K562 (cell line): ENCODE results near the gene BACH1. TPM values are rescaled to one million over a fixed set of nuclear protein-coding genes. Genes with fewer than 3 reads are reported as not detected.

ENCODE experiments used
- ATAC-seq: fragments of 200-7000 bp; cut with Tn5 transposase; 3 replicates; pipeline ENCODE4 v1.9.1; 2020; ENCODE audit warnings: moderate library complexity
- BruUV-seq: library from RNA; stranded (reverse); fragments of 400-500 nt; replicated peaks from 2 replicates; lab custom pipeline; 2021; lab: Mats Ljungman, UMichigan
- CTCF ChIA-PET: fragments of 300-600 bp; formaldehyde crosslinking; extraction: SDS; loops from one replicate; lab custom pipeline; 2021; ENCODE audit warnings: low intra/inter-chr PET ratio; lab: Yijun Ruan, JAX
- POLR2A ChIA-PET: fragments of 300-600, 350-650 bp; sonication (Branson Sonifier 250); formaldehyde crosslinking; extraction: SDS; loops from one replicate; lab custom pipeline; 2021; ENCODE audit warnings: antibody characterized with exemption, inconsistent platforms; lab: Yijun Ruan, JAX
- DNase-seq, 4 experiments: peaks; one replicate each; pipeline versions ENCODE4 v3.0.0 to v3.0.0-alpha.2; 2011 to 2018; ENCODE audit warnings: low spot score in 3 of 4, mixed read lengths in 3 of 4; ENCODE audit errors: extremely low read depth in 1 of 4
- FAIRE-seq: peaks from 2 replicates; lab custom pipeline; 2011; peaks lifted over from hg19 to GRCh38; lab: Jason Lieb, UNC
- H2AFZ ChIP-seq: 2 replicates; pipeline ENCODE4 v1.6.0; 2011; ENCODE audit warnings: low read depth, low read length, control low read depth, inconsistent platforms
- H3K27ac ChIP-seq: fragments of 200-600 bp; 3 replicates; pipeline ENCODE4 v1.8.0; 2011; ENCODE audit warnings: low read depth, mild to moderate bottlenecking, control low read depth, inconsistent platforms, low read length, moderate library complexity, mixed read lengths; ENCODE audit errors: extremely low read depth
- H3K27me3 ChIP-seq, 2 experiments: fragments of 300-600 bp in 1 of 2; 2 replicates in 1 of 2; 3 replicates in 1 of 2; pipeline versions ENCODE4 v1.6.0 to v1.8.0; 2011; ENCODE audit warnings: inconsistent platforms in 2 of 2, low read length in 2 of 2, mild to moderate bottlenecking in 1 of 2, mixed read lengths in 1 of 2, moderate library complexity in 1 of 2; ENCODE audit not compliant: control insufficient read depth in 2 of 2, insufficient read depth in 2 of 2
- H3K36me3 ChIP-seq: fragments of 300-600 bp; 3 replicates; pipeline ENCODE4 v1.8.0; 2011; ENCODE audit warnings: mild to moderate bottlenecking, low read length, inconsistent platforms; ENCODE audit not compliant: control insufficient read depth, insufficient read depth
- H3K4me1 ChIP-seq, 2 experiments: fragments of 200-600 bp in 1 of 2; replicated peaks in 1 of 2; 2 replicates in 1 of 2; 3 replicates in 1 of 2; pipeline versions ENCODE4 v1.5.1 to v1.8.0; 2011; ENCODE audit warnings: inconsistent platforms in 2 of 2, low read length in 2 of 2, mild to moderate bottlenecking in 1 of 2, mixed read lengths in 1 of 2, moderate library complexity in 1 of 2; ENCODE audit not compliant: control insufficient read depth in 2 of 2, insufficient read depth in 2 of 2
- H3K4me2 ChIP-seq: 2 replicates; pipeline ENCODE4 v1.6.1; 2011; ENCODE audit warnings: low read length, control low read depth, inconsistent platforms, mixed read lengths; ENCODE audit not compliant: insufficient read depth
- H3K4me3 ChIP-seq: fragments of 200-600 bp; sonication (generic), shearing (Covaris generic); 2 replicates; pipeline ENCODE4 v1.5.1; 2016; ENCODE audit warnings: control low read depth, inconsistent platforms
- H3K79me2 ChIP-seq: fragments of 200-600 bp; 3 replicates; pipeline ENCODE4 v1.8.0; 2011; ENCODE audit warnings: low read length, inconsistent platforms; ENCODE audit not compliant: control insufficient read depth, insufficient read depth
- H3K9ac ChIP-seq, 2 experiments: 2 replicates each; pipeline versions ENCODE4 v1.6.0 to v1.6.1; 2011; ENCODE audit warnings: low read depth in 2 of 2, low read length in 2 of 2, control low read depth in 1 of 2, inconsistent platforms in 1 of 2, mild to moderate bottlenecking in 1 of 2, mixed read lengths in 1 of 2; ENCODE audit not compliant: insufficient read depth in 1 of 2
- H3K9me1 ChIP-seq: one replicate; pipeline ENCODE4 v1.6.0; 2011; ENCODE audit warnings: inconsistent platforms, mild to moderate bottlenecking, low read length, moderate library complexity; ENCODE audit not compliant: control insufficient read depth, insufficient read depth
- H3K9me3 ChIP-seq: replicated peaks from 2 replicates; pipeline ENCODE4 v1.5.1; 2011; ENCODE audit warnings: low read depth, low read length, inconsistent platforms; ENCODE audit not compliant: control insufficient read depth, insufficient read depth
- H4K20me1 ChIP-seq: replicated peaks from 2 replicates; pipeline ENCODE4 v1.6.1; 2011; ENCODE audit warnings: low read length, inconsistent platforms, mixed read lengths; ENCODE audit not compliant: control insufficient read depth, insufficient read depth
- ELF1 ChIP-seq: fragments of 200-800 bp; sonication (Bioruptor generic); IDR thresholded peaks from 2 replicates; pipeline ENCODE4 v1.6.1; 2016; ENCODE audit warnings: missing genetic modification characterization, missing compliant biosample characterization
- POLR2A ChIP-seq: fragments of 450-650 bp; conservative IDR thresholded peaks from 2 replicates; pipeline ENCODE4 v1.6.1; 2016
- SP1 ChIP-seq: sonication (generic); formaldehyde crosslinking; IDR thresholded peaks from 2 replicates; pipeline ENCODE4 v1.8.1; 2022; ENCODE audit warnings: mild to moderate bottlenecking, missing genetic modification reagents
- ZNF445 ChIP-seq: fragments of 250-450 bp; sonication (Bioruptor Pico); IDR thresholded peaks from 2 replicates; pipeline ENCODE4 v1.4.0; 2020; ENCODE audit warnings: low read depth, mild to moderate bottlenecking, moderate library complexity
- WGBS: fragments of 100-300 bp; shearing (Covaris generic); methylation state at CpG from one replicate; pipeline ENCODE4 v1.1.6; 2016; ENCODE audit warnings: low coverage, mixed read lengths; ENCODE audit not compliant: insufficient coverage; ENCODE audit errors: missing lambda C conversion rate; 5-methylcytosine and 5-hydroxymethylcytosine counted together
- in situ Hi-C: fragments of 300-500 bp; cut with MboI; formaldehyde crosslinking; loops from 4 replicates; pipeline ENCODE4 v1.15.0; 2018; ENCODE audit warnings: inconsistent platforms, mixed read lengths
- intact Hi-C: fragments of 100-400 bp; cut with micrococcal nuclease; formaldehyde crosslinking; loops from 2 replicates; pipeline ENCODE4 v1.14.2; 2022
- polyA plus RNA-seq, 8 experiments: library from polyadenylated mRNA; depleted of rRNA in 4 of 8; stranded (reverse) in 5 of 8; unstranded in 3 of 8; fragments of >200 nt; fragmentation: Nextera tagmentation in 2 of 8; fragmentation: Illumina TruSeq in 1 of 8; extraction: Ambion mirVana in 2 of 8; extraction: Trizol in 1 of 8; gene quantifications; 2 replicates each; pipeline versions ENCODE4 v1.2.1 to v1.2.3, GENCODE V29; 2011 to 2014; ENCODE audit warnings: inconsistent platforms in 1 of 8, missing spikeins in 1 of 8
- total RNA-seq, 7 experiments: library from RNA; depleted of rRNA in 6 of 7; stranded (reverse); fragments of >200 nt in 6 of 7; fragmentation: Illumina TruSeq in 2 of 7; extraction: Trizol in 2 of 7; gene quantifications; 2 replicates each; pipeline versions ENCODE4 v1.2.1 to v1.2.3, GENCODE V29; 2011 to 2021; ENCODE audit warnings: low replicate concordance in 1 of 7
- TF ChIP-seq, protein P1 (sequence below), 3 experiments: fragments of 200-800 bp in 1 of 3; fragments of 250-450 bp in 1 of 3; fragments of 450-650 bp in 1 of 3; sonication (Bioruptor Pico) in 1 of 3; sonication (Bioruptor generic) in 1 of 3; formaldehyde crosslinking in 1 of 3; IDR thresholded peaks; 2 replicates each; pipeline versions ENCODE4 v1.6.1 to v1.8.0; 2016 to 2022; ENCODE audit warnings: mild to moderate bottlenecking in 2 of 3, missing genetic modification characterization in 2 of 3, missing compliant biosample characterization in 1 of 3, moderate library complexity in 1 of 3
- TF ChIP-seq, protein P2 (sequence below), 2 experiments: fragments of 250-450 bp in 1 of 2; fragments of 450-650 bp in 1 of 2; sonication (Bioruptor Pico) in 1 of 2; IDR thresholded peaks; 2 replicates each; pipeline versions ENCODE4 v1.6.1 to v1.8.0; 2016 to 2021; ENCODE audit warnings: mild to moderate bottlenecking in 2 of 2, moderate library complexity in 2 of 2, missing compliant biosample characterization in 1 of 2, missing genetic modification characterization in 1 of 2

BACH1 gene
- total and polyA plus RNA-seq, 9 of the 15 experiments (the other 6 are each of a cell fraction or from before 2014, with no cell fraction given): 10.6 to 58.5 (median 28.6) TPM

DNA sequence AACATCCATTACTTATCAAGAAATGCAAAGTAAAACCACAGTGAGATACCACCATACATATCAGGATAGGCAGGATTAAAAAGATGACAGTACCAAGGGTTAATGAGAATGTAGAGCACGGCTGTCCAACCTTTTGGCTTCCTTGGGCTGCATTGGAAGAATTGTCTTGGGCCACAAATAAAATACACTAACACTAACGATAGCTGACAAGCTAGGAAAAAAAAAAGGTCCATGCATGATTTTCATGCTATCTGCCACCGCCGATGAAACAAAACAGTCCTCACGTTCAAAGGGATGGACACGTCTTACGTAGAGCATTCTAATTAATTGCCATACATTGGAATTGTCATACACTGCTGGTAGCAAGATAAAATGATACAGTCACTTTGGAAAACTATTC is 14.3 kb downstream of the BACH1 start:
- CTCF ChIA-PET: interaction anchor here (0.5 kb wide), 1 partner anchor 148 kb away, joined by 3 read pairs; no protein-coding TSS in a partner anchor
- WGBS: 61% methylated on average over 7 of the region's 7 CpGs
- no peak for FAIRE-seq

DNA sequence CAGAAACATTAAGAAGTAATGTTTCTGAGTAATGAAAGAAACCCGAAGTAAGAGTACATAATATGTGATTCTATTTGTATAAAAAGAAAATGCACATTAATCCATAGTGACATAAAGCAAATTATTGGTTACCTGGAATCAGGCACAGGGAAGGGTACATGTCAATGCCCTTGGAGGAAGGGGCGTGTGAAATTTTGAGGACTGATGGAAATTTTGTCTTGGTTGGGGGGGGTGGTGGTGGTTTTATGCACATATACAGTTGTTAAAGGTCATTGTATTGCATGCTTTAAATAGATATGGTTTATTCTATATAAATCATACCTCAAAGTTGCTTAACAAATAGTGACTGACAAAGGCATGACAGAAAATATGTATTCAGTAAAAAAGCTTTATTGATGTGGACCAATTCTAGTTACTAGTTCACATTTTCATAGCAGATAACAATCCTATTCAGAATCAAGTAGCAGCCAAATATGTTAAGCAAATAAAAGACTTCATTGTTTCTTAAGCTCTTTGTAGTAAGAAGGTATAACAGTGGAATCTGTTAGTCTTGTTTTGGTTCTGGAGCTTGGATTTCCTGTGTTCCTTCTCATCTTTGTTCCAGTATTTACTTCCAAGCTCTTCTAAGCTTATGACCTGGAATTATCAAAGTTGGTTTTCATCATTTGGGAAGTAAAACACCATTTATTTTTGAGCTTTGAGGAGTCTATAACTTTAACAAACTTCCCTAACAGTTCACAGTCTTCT is 15.1 kb downstream of the BACH1 start:
- no peak for ATAC-seq
- Histone ChIP-seq H3K79me2 (peaks cover 100% of the 10 kb centered on the region), H3K4me3 (no peak overlapping the region), H3K4me1 (peaks cover 8 to 75% of the 10 kb centered on the region in 2 experiments; a peak in 4 of 5 replicates), H3K9ac (peak overlapping the region in 1 of 2 experiments; percentile 65; a peak in 1 of 4 replicates), H3K9me1 (peaks cover 4% of the 10 kb centered on the region), H3K27ac (peak overlapping the region; percentile 34; the same call in 2 of the 3 replicates), H3K4me2 (0 out of 2 replicates have a peak overlapping the region, but pooled peaks have one; percentile 13), H3K36me3 (peaks cover 39% of the 10 kb centered on the region), H3K27me3 (no peaks in the 10 kb centered on the region), H4K20me1 (no peaks in the 10 kb centered on the region), H3K9me3 (peaks cover 5% of the 10 kb centered on the region; the same call in 1 of the 2 replicates), H2AFZ (no peak overlapping the region)
- no TSS peak for BruUV-seq
- POLR2A ChIA-PET: interaction anchor here (0.9 to 11.6 kb wide), 6 partner anchors 13 to 115 kb away, joined by 3 to 220 read pairs (median 4); partner anchors contain the start of gene BACH1
- CTCF ChIA-PET: no interaction called here
- no peak for DNase-seq
- 74% methylated on average over 2 of the region's 2 CpGs for WGBS
- intact Hi-C loops (no loop called here), in situ Hi-C loops (no loop called here)
- no peak for FAIRE-seq
- TF ChIP-seq SP1 (CRISPR knock-in tag) (no peak), POLR2A (0 out of 2 replicates have a peak, but pooled peaks have one; percentile 21), ELF1 (tag) (0 out of 2 replicates have a peak, but pooled peaks have one; percentile 16)
- TF ChIP-seq, protein P1, sequence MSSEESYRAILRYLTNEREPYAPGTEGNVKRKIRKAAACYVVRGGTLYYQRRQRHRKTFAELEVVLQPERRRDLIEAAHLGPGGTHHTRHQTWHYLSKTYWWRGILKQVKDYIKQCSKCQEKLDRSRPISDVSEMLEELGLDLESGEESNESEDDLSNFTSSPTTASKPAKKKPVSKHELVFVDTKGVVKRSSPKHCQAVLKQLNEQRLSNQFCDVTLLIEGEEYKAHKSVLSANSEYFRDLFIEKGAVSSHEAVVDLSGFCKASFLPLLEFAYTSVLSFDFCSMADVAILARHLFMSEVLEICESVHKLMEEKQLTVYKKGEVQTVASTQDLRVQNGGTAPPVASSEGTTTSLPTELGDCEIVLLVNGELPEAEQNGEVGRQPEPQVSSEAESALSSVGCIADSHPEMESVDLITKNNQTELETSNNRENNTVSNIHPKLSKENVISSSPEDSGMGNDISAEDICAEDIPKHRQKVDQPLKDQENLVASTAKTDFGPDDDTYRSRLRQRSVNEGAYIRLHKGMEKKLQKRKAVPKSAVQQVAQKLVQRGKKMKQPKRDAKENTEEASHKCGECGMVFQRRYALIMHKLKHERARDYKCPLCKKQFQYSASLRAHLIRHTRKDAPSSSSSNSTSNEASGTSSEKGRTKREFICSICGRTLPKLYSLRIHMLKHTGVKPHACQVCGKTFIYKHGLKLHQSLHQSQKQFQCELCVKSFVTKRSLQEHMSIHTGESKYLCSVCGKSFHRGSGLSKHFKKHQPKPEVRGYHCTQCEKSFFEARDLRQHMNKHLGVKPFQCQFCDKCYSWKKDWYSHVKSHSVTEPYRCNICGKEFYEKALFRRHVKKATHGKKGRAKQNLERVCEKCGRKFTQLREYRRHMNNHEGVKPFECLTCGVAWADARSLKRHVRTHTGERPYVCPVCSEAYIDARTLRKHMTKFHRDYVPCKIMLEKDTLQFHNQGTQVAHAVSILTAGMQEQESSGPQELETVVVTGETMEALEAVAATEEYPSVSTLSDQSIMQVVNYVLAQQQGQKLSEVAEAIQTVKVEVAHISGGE (CRISPR knock-in tag; IDR thresholded peaks at IDR 0.05): no peak
- TF ChIP-seq, protein P2, sequence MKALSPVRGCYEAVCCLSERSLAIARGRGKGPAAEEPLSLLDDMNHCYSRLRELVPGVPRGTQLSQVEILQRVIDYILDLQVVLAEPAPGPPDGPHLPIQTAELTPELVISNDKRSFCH (CRISPR knock-in tag; IDR thresholded peaks at IDR 0.05): no peak
- TF ChIP-seq, protein P2 (tag; IDR thresholded peaks at IDR 0.05): peak; percentile 37; the same call in 1 of the 2 replicates

More for the DNA sequence above, 14.3 kb downstream of the BACH1 start:
- peak overlapping the region; percentile 6; the same call in 1 of the 3 replicates for H3K27ac ChIP-seq
- POLR2A ChIA-PET: interaction anchor here (0.9 to 11.6 kb wide), 2 partner anchors 12 to 114 kb away, joined by 4 to 220 read pairs; partner anchors contain the start of gene BACH1
- H3K9me3 ChIP-seq: peaks cover 5% of the 10 kb centered on the region; the same call in 1 of the 2 replicates
- intact Hi-C loops: no loop called here
- peaks cover 34% of the 10 kb centered on the region for H3K36me3 ChIP-seq
- DNase-seq: no peak
- peaks cover 100% of the 10 kb centered on the region for H3K79me2 ChIP-seq
- no peak overlapping the region for H2AFZ ChIP-seq
- no TSS peak for BruUV-seq
- in situ Hi-C loops: no loop called here
- peaks cover 5 to 71% of the 10 kb centered on the region in 2 experiments; a peak in 4 of 5 replicates for H3K4me1 ChIP-seq
- H4K20me1 ChIP-seq: no peaks in the 10 kb centered on the region
- 0 out of 2 replicates have a peak overlapping the region, but pooled peaks have one; percentile 5 for H3K4me2 ChIP-seq
- H3K4me3 ChIP-seq: no peak overlapping the region
- no peak for ATAC-seq
- H3K9me1 ChIP-seq: peaks cover 4% of the 10 kb centered on the region
- no peak overlapping the region for H3K9ac ChIP-seq
- no peaks in the 10 kb centered on the region for H3K27me3 ChIP-seq
- no peak for TF ChIP-seq ZNF445 (CRISPR knock-in tag)
